Fibroblast of pulmonary artery (primary cell): Measurements from ENCODE around the gene TNK1.
A peak's percentile ranks its signal among the peaks of the same experiment; 100 is the strongest.

Source experiments
- DNase-seq: peaks from one replicate; pipeline ENCODE4 v3.0.0-alpha.2; 2010; ENCODE audit warnings: low read depth
- H3K4me3 ChIP-seq: replicated peaks from 2 replicates; pipeline ENCODE4 v1.5.1; 2011; ENCODE audit warnings: low read depth, mild to moderate bottlenecking, control low read depth, low read length, moderate library complexity
- TF ChIP-seq, protein P1 (sequence below): IDR thresholded peaks from 2 replicates; pipeline ENCODE4 v1.5.1; 2011; ENCODE audit warnings: mild to moderate bottlenecking, control low read depth, low read length, inconsistent platforms; ENCODE audit errors: missing control alignments

TNK1 gene

GRCh38 chr17:7383371-7383741 lies 2.5 kb downstream of the TNK1 start:
- no peak for DNase-seq
- TF ChIP-seq, protein P1, sequence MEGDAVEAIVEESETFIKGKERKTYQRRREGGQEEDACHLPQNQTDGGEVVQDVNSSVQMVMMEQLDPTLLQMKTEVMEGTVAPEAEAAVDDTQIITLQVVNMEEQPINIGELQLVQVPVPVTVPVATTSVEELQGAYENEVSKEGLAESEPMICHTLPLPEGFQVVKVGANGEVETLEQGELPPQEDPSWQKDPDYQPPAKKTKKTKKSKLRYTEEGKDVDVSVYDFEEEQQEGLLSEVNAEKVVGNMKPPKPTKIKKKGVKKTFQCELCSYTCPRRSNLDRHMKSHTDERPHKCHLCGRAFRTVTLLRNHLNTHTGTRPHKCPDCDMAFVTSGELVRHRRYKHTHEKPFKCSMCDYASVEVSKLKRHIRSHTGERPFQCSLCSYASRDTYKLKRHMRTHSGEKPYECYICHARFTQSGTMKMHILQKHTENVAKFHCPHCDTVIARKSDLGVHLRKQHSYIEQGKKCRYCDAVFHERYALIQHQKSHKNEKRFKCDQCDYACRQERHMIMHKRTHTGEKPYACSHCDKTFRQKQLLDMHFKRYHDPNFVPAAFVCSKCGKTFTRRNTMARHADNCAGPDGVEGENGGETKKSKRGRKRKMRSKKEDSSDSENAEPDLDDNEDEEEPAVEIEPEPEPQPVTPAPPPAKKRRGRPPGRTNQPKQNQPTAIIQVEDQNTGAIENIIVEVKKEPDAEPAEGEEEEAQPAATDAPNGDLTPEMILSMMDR: no peak
- no peak overlapping the region for H3K4me3 ChIP-seq

GRCh38 chr17:7383742-7384488 lies 3.0 kb downstream of the TNK1 start:
- DNase-seq: peak; percentile 23
- TF ChIP-seq, protein P1: no peak
- H3K4me3 ChIP-seq: peak overlapping the region; percentile 40

GRCh38 chr17:7384489-7385081 lies 3.7 kb downstream of the TNK1 start:
- peak overlapping the region; percentile 40 for H3K4me3 ChIP-seq
- TF ChIP-seq, protein P1: no peak
- DNase-seq: no peak

DNA sequence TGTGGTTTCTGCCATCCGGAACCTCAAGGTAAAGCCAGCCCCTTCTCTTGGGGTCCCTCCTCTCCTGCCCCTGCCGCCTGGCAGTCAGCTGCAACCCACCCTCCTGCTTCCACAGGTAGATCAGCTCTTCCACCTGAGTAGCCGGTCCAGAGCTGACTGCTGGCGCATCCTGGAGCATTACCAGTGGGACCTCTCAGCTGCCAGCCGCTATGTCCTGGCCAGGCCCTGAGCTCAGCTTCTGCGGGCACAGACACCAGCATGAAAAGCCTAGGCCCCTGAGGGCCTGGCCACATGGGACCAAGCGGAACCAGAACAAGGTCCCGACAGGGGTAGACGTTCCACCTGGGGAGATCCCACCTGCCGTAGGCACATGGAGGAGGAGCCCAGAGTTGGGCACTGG lies 8.0 kb downstream of the TNK1 start:
- no peak for DNase-seq
- no peak overlapping the region for H3K4me3 ChIP-seq
- TF ChIP-seq, protein P1: no peak

- H3K4me3 ChIP-seq: no peak overlapping the region
- TF ChIP-seq, protein P1: no peak
- DNase-seq: no peak
Measured at GRCh38 chr17:7389924-7390910, 9.3 kb downstream of the TNK1 start.

- no peak overlapping the region for H3K4me3 ChIP-seq
- TF ChIP-seq, protein P1: no peak
- no peak for DNase-seq
Measured at GRCh38 chr17:7391307-7391706, 10.4 kb downstream of the TNK1 start.
